ENCODE data around the gene C1QL4.

The C1QL4 gene

GRCh38 chr12:49367381-49368239 is 30.6 kb upstream of the C1QL4 start, which contains the start of gene SPATS2:
TSS of gene SPATS2 (plus strand) at chr12:49367462. CDS start at chr12:49461013, 93,551 bp downstream.
- Histone ChIP-seq H3K4me3 (ENCODE audit: low read length) (peak within 1 kb of the TSS; percentile 95), H3K4me1 (ENCODE audit: control insufficient read depth, low read length) (peaks cover 34% of the 10 kb centered on the region), H4K20me1 (ENCODE audit: control insufficient read depth, insufficient read depth, low read depth, low read length) (no peaks in the 10 kb centered on the region)

GRCh38 chr12:49366652-49367380 is 29.8 kb upstream of the C1QL4 start:
- no peaks in the 10 kb centered on the region for H3K9me3 ChIP-seq (ENCODE audit: control insufficient read depth, insufficient read depth, low read length)
- H3K27ac ChIP-seq (ENCODE audit: low read depth, low read length): peak overlapping the region; percentile 84
- peaks cover 43% of the 10 kb centered on the region for H3K79me2 ChIP-seq (ENCODE audit: control insufficient read depth, low read length)
- H3K9me2 ChIP-seq (replicated peaks; ENCODE audit: control insufficient read depth, low read length): no peaks in the 10 kb centered on the region
- peak overlapping the region; percentile 95 for H3K4me3 ChIP-seq (ENCODE audit: low read length)
- peaks cover 2% of the 10 kb centered on the region; the same call in 1 of the 2 replicates for H3K36me3 ChIP-seq (ENCODE audit: control insufficient read depth, low read length)
- peaks cover 34% of the 10 kb centered on the region for H3K4me1 ChIP-seq (ENCODE audit: control insufficient read depth, low read length)
- H3K27me3 ChIP-seq (ENCODE audit: control insufficient read depth, low read length): no peaks in the 10 kb centered on the region
- peaks cover 17% of the 10 kb centered on the region for H3F3A ChIP-seq (ENCODE audit: control insufficient read depth, insufficient read depth)
- peak overlapping the region; percentile 96 for H3K4me2 ChIP-seq (ENCODE audit: low read length)
- H4K20me1 ChIP-seq (ENCODE audit: control insufficient read depth, insufficient read depth, low read depth, low read length): no peaks in the 10 kb centered on the region
- TF ChIP-seq EZH2phosphoT487 (IDR thresholded peaks at IDR 0.05; ENCODE audit: borderline replicate concordance, low read length) (no peak), CTCF (IDR thresholded peaks at IDR 0.05; ENCODE audit: low read depth, low read length, poor library complexity, severe bottlenecking) (peak; percentile 41)

More at GRCh38 chr12:49367381-49368239, 30.6 kb upstream of the C1QL4 start, which contains the start of gene SPATS2:
- no peak for TF ChIP-seq EZH2phosphoT487 (IDR thresholded peaks at IDR 0.05; ENCODE audit: borderline replicate concordance, low read length)
- no peak for TF ChIP-seq CTCF (IDR thresholded peaks at IDR 0.05; ENCODE audit: low read depth, low read length, poor library complexity, severe bottlenecking)
- Histone ChIP-seq H3K9me2 (replicated peaks; ENCODE audit: control insufficient read depth, low read length) (no peaks in the 10 kb centered on the region), H3K79me2 (ENCODE audit: control insufficient read depth, low read length) (peaks cover 51% of the 10 kb centered on the region), H3K27ac (ENCODE audit: low read depth, low read length) (peak within 1 kb of the TSS; percentile 84), H3K9me3 (ENCODE audit: control insufficient read depth, insufficient read depth, low read length) (no peaks in the 10 kb centered on the region), H3K27me3 (ENCODE audit: control insufficient read depth, low read length) (no peaks in the 10 kb centered on the region), H3F3A (ENCODE audit: control insufficient read depth, insufficient read depth) (peaks cover 17% of the 10 kb centered on the region), H3K36me3 (ENCODE audit: control insufficient read depth, low read length) (peaks cover 9% of the 10 kb centered on the region; the same call in 1 of the 2 replicates), H3K4me2 (ENCODE audit: low read length) (peak within 1 kb of the TSS; percentile 96)

- no peaks in the 10 kb centered on the region for H3K9me2 ChIP-seq (replicated peaks; ENCODE audit: control insufficient read depth, low read length)
- H3K4me3 ChIP-seq (ENCODE audit: low read length): peak overlapping the region; percentile 95
- H3K79me2 ChIP-seq (ENCODE audit: control insufficient read depth, low read length): peaks cover 37% of the 10 kb centered on the region
- TF ChIP-seq EZH2phosphoT487 (IDR thresholded peaks at IDR 0.05; ENCODE audit: borderline replicate concordance, low read length) (no peak), CTCF (IDR thresholded peaks at IDR 0.05; ENCODE audit: low read depth, low read length, poor library complexity, severe bottlenecking) (no peak)
- H4K20me1 ChIP-seq (ENCODE audit: control insufficient read depth, insufficient read depth, low read depth, low read length): no peaks in the 10 kb centered on the region
- H3K4me2 ChIP-seq (ENCODE audit: low read length): peak overlapping the region; percentile 96
- H3K27me3 ChIP-seq (ENCODE audit: control insufficient read depth, low read length): no peaks in the 10 kb centered on the region
- peaks cover 2% of the 10 kb centered on the region; the same call in 1 of the 2 replicates for H3K36me3 ChIP-seq (ENCODE audit: control insufficient read depth, low read length)
- H3K27ac ChIP-seq (ENCODE audit: low read depth, low read length): peak overlapping the region; percentile 84
- no peaks in the 10 kb centered on the region for H3K9me3 ChIP-seq (ENCODE audit: control insufficient read depth, insufficient read depth, low read length)
- H3F3A ChIP-seq (ENCODE audit: control insufficient read depth, insufficient read depth): peaks cover 17% of the 10 kb centered on the region
- H3K4me1 ChIP-seq (ENCODE audit: control insufficient read depth, low read length): peaks cover 34% of the 10 kb centered on the region
Observed at GRCh38 chr12:49366096-49366651, 29.2 kb upstream of the C1QL4 start.
